GM23248 (cell line): ENCODE measurements around the gene OLFM4. TPM values are rescaled to one million over a fixed set of nuclear protein-coding genes. Genes with fewer than 3 reads are reported as not detected.

Experiments used
- DNase-seq: peaks from one replicate; pipeline ENCODE4 v3.0.0-alpha.2; 2015
- H2AFZ ChIP-seq: fragments of 200-600 bp; sonication (generic); 2 replicates; pipeline ENCODE4 v1.6.1; 2016; ENCODE audit warnings: antibody characterized with exemption
- H3F3A ChIP-seq: fragments of 200-600 bp; sonication (generic); 2 replicates; pipeline ENCODE4 v1.6.1; 2016; ENCODE audit warnings: mild to moderate bottlenecking, antibody characterized with exemption, mixed run types; ENCODE audit not compliant: insufficient read depth
- H3K27ac ChIP-seq: fragments of 200-600 bp; sonication (generic); 2 replicates; pipeline ENCODE4 v1.5.1; 2016; ENCODE audit warnings: mild to moderate bottlenecking
- H3K27me3 ChIP-seq: fragments of 200-600 bp; sonication (generic); replicated peaks from 2 replicates; pipeline ENCODE4 v1.6.1; 2016; ENCODE audit warnings: mild to moderate bottlenecking; ENCODE audit not compliant: insufficient read depth
- H3K36me3 ChIP-seq: fragments of 200-600 bp; sonication (generic); 2 replicates; pipeline ENCODE4 v1.6.1; 2016; ENCODE audit warnings: low read depth, mild to moderate bottlenecking
- H3K4me1 ChIP-seq: fragments of 200-600 bp; sonication (generic); 2 replicates; pipeline ENCODE4 v1.6.1; 2016; ENCODE audit warnings: mild to moderate bottlenecking; ENCODE audit not compliant: insufficient read depth
- H3K4me2 ChIP-seq: fragments of 200-600 bp; sonication (generic); one replicate; pipeline ENCODE4 v1.6.1; 2016; ENCODE audit warnings: mild to moderate bottlenecking; ENCODE audit not compliant: unreplicated experiment
- H3K4me3 ChIP-seq: fragments of 200-600 bp; sonication (generic); 2 replicates; pipeline ENCODE4 v1.5.1; 2016; ENCODE audit warnings: mild to moderate bottlenecking
- H3K79me2 ChIP-seq: fragments of 200-600 bp; sonication (generic); 2 replicates; pipeline ENCODE4 v1.6.1; 2016; ENCODE audit warnings: mild to moderate bottlenecking; ENCODE audit not compliant: insufficient read depth
- H3K9ac ChIP-seq: fragments of 200-600 bp; sonication (generic); 2 replicates; pipeline ENCODE4 v1.6.1; 2016; ENCODE audit warnings: mild to moderate bottlenecking
- H3K9me2 ChIP-seq: fragments of 200-600 bp; sonication (generic); 2 replicates; pipeline ENCODE4 v1.6.1; 2016; ENCODE audit warnings: mixed run types, mild to moderate bottlenecking, moderate library complexity; ENCODE audit not compliant: insufficient read depth
- H3K9me3 ChIP-seq: fragments of 200-600 bp; sonication (generic); one replicate; pipeline ENCODE4 v1.6.1; 2017; ENCODE audit warnings: low read depth
- H4K20me1 ChIP-seq: fragments of 200-600 bp; sonication (generic); 2 replicates; pipeline ENCODE4 v1.6.0; 2016; ENCODE audit not compliant: insufficient read depth
- EZH2 ChIP-seq: fragments of 200-600 bp; sonication (generic); IDR thresholded peaks from 2 replicates; pipeline ENCODE4 v1.6.1; 2018; ENCODE audit warnings: antibody characterized with exemption, mild to moderate bottlenecking; ENCODE audit not compliant: insufficient read depth, poor library complexity, severe bottlenecking
- EZH2phosphoT487 ChIP-seq: fragments of 200-600 bp; sonication (generic); IDR thresholded peaks from 2 replicates; pipeline ENCODE4 v1.6.1; 2018; ENCODE audit warnings: antibody characterized with exemption, moderate library complexity, mild to moderate bottlenecking, low read depth; ENCODE audit not compliant: insufficient read depth
- WGBS, 2 experiments: methylation state at CpG; one replicate each; pipeline ENCODE4 v1.1.6; 2015 to 2017; ENCODE audit warnings: low lambda C conversion rate in 2 of 2, low coverage in 1 of 2; ENCODE audit errors: missing lambda C conversion rate in 2 of 2; 5-methylcytosine and 5-hydroxymethylcytosine counted together
- in situ Hi-C: fragments of 300-500 bp; cut with MboI; formaldehyde crosslinking; loops from 2 replicates; pipeline ENCODE4 v1.15.0; 2020
- polyA plus RNA-seq: library from polyadenylated mRNA; unstranded; fragments of >200 nt; fragmentation: Nextera tagmentation; extraction: Ambion mirVana; gene quantifications from 2 replicates; pipeline ENCODE4 v1.2.1, GENCODE V29; 2016
- total RNA-seq: library from RNA; depleted of rRNA; stranded (reverse); fragments of >200 nt; shearing (Covaris generic); gene quantifications from 2 replicates; pipeline ENCODE4 v1.2.3, GENCODE V29; 2014; rRNA removed

Gene OLFM4
- total and polyA plus RNA-seq, 2 experiments from 2014 or later, result not detected

- no peak overlapping the region for H2AFZ ChIP-seq
- no peaks in the 10 kb centered on the region for H3K36me3 ChIP-seq
- no peak overlapping the region for H3K27ac ChIP-seq
- no peaks in the 10 kb centered on the region for H3K4me1 ChIP-seq
- no peak for TF ChIP-seq EZH2phosphoT487
- no peak overlapping the region for H3K4me3 ChIP-seq
- no peaks in the 10 kb centered on the region for H3F3A ChIP-seq
- no peaks in the 10 kb centered on the region for H3K27me3 ChIP-seq
- no peaks in the 10 kb centered on the region for H3K79me2 ChIP-seq
- in situ Hi-C loops, result no loop called here
- no peak overlapping the region for H3K9ac ChIP-seq
- H4K20me1 ChIP-seq, result no peaks in the 10 kb centered on the region
- no peak for DNase-seq
- no peaks in the 10 kb centered on the region for H3K9me2 ChIP-seq
- H3K4me2 ChIP-seq, result no peak overlapping the region
- H3K9me3 ChIP-seq, result no peaks in the 10 kb centered on the region
Observed at GRCh38 chr13:53098455-53098854, 69.8 kb downstream of the OLFM4 start.

- no peaks in the 10 kb centered on the region for H3K4me1 ChIP-seq
- 20 to 29% methylated on average over 1 of the region's 1 CpG for WGBS, 2 experiments
- H3K9ac ChIP-seq, result no peak overlapping the region
- in situ Hi-C loops, result no loop called here
- H4K20me1 ChIP-seq, result no peaks in the 10 kb centered on the region
- H3K36me3 ChIP-seq, result no peaks in the 10 kb centered on the region
- H2AFZ ChIP-seq, result no peak overlapping the region
- H3K27me3 ChIP-seq, result no peaks in the 10 kb centered on the region
- H3K9me3 ChIP-seq, result no peaks in the 10 kb centered on the region
- H3K27ac ChIP-seq, result no peak overlapping the region
- no peak for TF ChIP-seq EZH2phosphoT487
- TF ChIP-seq EZH2, result no peak
- H3K4me2 ChIP-seq, result no peak overlapping the region
- H3F3A ChIP-seq, result no peaks in the 10 kb centered on the region
- H3K4me3 ChIP-seq, result no peak overlapping the region
- H3K79me2 ChIP-seq, result no peaks in the 10 kb centered on the region
- H3K9me2 ChIP-seq, result no peaks in the 10 kb centered on the region
- no peak for DNase-seq
Observed at GRCh38 chr13:53100394-53101063, 71.9 kb downstream of the OLFM4 start.

Other genes with a start within 250 kb of the OLFM4 start
- gene PCDH8, start 180.2 kb upstream of the OLFM4 start, total RNA-seq, result not detected in 2 replicates
- not detected in 2 replicates for gene PCDH8, start 180.2 kb upstream of the OLFM4 start, polyA plus RNA-seq